Regular cardiac myocyte (primary cell): ENCODE data around the gene FAT2. TPM values are rescaled to one million over a fixed set of nuclear protein-coding genes. Genes with fewer than 3 reads are reported as not detected.

Experiments
- total RNA-seq: library from RNA; depleted of rRNA; stranded (reverse); fragments of >200 nt; gene quantifications from 2 replicates; pipeline ENCODE4 v1.2.3, GENCODE V29; 2014

FAT2 gene
- under 0.01 TPM in 2 replicates for total RNA-seq

GRCh38 chr5:151591144-151591819, at the start of gene FAT2:
TSS of gene FAT2 (minus strand) at chr5:151591331. CDS start at chr5:151568931, 22,400 bp downstream.

Other genes starting within 250 kb of the FAT2 start
- not detected in 2 replicates for gene SLC36A2, start 243.8 kb downstream of the FAT2 start, total RNA-seq
- 4.2 and 5.1 TPM in 2 replicates for gene SLC36A1, start 143.7 kb downstream of the FAT2 start, total RNA-seq
- 869 and 1,649 TPM in 2 replicates for gene SPARC, start 95.6 kb upstream of the FAT2 start, total RNA-seq
- 71.0 and 111 TPM in 2 replicates for gene ATOX1, start 167.3 kb upstream of the FAT2 start, total RNA-seq
- gene G3BP1, start 180.6 kb upstream of the FAT2 start, total RNA-seq, result 189 and 331 TPM in 2 replicates